Hindlimb muscle (tissue), 1 donor: ENCODE results near the gene PEX14. TPM values are rescaled to one million over a fixed set of nuclear protein-coding genes. Genes with fewer than 3 reads are reported as not detected.
A peak's percentile ranks its signal among the peaks of the same experiment; 100 is the strongest.

ENCODE experiments used
- DNase-seq: peaks from one replicate; pipeline ENCODE4 v3.0.0-alpha.2; 2013
- polyA plus RNA-seq: library from polyadenylated mRNA; unstranded; fragments of 120-200 nt; gene quantifications from one replicate; pipeline ENCODE4 v1.2.1, GENCODE V29; 2013; ENCODE audit not compliant: insufficient read length

PEX14 gene
- polyA plus RNA-seq, 1 donor, result 16.6 TPM

DNA sequence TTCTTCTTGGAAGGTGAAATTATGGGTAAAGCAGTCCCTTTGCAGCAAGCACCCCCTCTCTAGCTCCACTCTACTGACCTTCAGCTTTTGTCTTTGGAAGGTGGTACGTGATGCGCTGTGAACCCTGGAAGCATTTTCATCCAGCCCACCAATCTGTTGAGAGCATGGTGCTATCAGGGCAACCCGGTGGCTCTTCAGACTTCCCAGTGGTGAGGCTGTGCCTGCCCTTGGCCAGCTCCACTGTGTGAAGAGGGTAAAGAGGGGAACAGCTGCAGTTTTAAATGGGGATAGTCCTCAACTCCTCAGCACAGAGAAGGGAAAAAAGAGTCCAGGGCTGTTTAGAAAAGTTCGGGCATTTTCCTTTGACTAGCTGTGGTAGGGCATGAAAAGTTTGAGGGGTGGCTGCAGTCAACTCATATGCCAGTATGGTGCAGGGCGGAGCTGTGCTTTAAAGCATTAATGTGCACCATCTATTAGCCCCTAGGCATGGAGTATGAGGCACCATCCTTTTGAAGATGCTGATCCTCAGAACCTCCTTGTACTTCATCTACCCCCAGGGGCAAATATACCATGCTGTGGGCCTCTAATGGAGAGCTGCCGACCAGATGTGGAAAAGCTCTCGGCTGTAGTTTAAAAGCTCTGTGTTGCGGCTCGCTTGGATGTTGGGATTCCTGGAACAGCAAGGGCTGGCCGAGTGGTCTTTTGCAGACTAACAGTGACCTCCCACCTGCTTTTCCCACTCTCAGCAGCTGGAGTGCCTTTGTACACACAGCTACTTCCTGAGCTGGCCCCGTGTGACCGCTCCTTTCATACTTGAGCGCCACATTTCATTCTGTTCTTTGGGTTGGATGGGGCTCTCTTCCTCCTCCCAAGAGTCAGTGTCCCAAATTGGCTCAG lies 123.0 kb downstream of the PEX14 start:
- no peak for DNase-seq

- peak; percentile 11 for DNase-seq
Observed at GRCh38 chr1:10598389-10598702, 123.6 kb downstream of the PEX14 start.

DNA sequence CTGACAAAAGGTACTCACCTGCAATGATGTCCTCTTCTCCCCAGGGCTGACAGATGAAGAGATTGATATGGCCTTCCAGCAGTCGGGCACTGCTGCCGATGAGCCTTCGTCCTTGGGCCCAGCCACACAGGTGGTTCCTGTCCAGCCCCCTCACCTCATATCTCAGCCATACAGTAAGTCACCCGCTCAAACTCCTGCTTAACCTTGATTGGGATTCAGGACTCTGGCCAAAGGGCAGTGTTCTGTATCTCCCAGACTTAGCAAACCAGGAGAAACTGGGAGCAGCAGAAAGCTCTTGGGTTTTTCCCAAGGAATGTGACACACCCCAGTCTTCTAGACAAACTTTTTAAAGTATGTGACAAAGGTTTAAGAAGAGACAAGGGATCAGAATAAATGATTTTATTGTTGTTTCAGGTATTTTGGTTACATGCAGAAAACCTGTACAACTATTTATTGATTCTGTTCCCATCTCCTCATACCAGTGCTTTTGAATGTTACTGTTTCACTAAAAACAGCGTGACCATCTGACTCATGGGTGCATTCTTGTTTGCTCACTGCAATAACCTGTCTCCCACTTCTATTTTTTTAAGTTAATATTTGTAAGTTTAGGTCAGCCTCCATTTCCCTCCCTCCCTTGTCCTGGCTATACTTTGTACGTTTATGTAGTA lies 124.6 kb downstream of the PEX14 start:
- no peak for DNase-seq

DNA sequence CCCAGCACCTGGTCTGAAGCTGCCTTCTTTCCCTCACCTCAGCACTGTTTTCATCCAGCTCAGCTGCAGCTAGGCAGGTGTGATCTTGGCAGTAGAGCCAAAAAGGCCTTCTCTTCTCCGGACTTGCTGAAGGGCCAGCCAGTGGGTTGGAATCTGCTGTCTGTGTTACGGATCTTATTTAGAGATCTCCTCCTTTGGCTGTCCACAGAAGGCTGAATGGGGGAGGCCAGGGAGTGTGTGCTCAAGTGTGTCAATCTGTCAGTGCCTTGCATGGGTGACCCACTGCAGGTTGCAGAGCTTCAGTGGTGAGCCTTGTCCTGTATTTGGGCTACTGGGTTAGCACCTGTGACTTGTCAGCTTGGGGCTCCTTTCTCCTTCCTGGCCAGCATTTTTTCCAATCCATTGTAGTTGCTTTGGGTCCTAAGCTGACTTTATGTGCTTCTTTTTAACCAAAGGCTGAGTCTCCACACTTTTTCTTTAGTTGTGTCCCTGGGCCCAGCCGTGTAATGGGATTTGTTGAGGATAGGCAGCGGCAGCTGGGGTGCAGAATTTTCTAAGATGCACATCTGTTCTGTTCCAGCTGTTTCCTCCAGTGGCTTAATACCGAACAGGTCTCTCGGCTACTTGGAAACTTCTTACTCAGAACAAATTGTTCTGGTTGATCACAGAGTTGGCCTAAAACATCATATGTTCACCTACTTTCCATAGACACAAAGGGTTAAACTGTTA lies 126.8 kb downstream of the PEX14 start:
- DNase-seq, result no peak

DNA sequence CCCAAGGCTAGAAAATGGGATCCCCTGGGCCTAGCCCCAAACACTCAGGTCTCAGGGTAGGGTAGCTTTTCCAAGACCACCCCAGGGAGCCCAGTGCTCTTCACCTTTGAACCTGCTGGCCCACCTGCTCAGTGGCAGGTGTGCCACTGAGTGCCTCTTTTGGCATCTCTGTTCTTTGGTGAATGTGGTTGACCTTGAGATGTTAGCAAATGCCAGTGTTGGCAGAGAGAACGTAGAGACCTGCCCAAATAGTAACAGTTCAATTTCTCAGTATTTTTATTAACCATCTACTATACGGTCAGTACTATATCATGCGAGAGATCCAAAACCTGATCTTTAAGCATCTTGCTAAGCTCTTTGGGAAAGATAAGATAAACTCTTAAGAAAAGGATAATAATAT lies 128.2 kb downstream of the PEX14 start:
- no peak for DNase-seq

GRCh38 chr1:10604966-10605365 lies 130.2 kb downstream of the PEX14 start:
- DNase-seq, result no peak

DNA sequence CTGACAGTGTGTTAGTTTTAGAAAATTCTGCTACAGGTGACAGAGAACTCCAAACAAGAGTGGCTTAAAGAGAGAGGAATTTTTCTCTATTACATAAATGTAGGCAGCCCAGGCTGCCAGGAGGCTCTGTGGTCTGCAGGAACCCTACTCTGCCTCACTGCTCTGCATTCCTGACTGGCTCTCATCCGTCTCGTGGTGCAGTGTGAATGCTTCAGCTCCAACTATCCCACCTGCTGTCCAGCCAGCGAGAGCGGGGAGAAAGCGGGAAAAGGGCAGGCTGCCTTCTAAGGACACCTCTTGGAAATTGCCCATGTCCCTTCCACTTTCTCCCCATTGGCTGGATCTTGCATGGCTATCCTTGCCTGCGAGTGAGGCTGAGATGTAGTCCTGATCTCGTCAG lies 131.3 kb downstream of the PEX14 start:
- no peak for DNase-seq

DNA sequence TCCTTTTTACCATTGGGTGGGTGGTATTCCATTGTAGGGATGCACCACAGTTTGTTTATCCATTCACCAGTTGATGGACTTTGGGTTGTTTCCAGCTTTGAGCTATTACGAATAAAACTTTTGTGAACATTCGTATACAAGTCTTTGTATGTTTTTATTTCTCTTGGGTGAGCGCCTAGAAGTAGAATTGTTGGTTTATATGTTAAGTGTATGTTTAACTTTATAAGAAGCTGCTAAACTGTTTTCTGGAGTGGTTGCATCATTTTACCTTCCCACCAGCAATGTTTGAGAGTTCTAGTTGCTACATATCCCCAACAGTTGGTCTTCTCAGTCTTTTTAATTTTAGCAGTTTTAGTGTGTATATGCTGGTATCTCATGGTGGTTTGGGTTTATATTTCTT lies 132.5 kb downstream of the PEX14 start:
- no peak for DNase-seq

DNA sequence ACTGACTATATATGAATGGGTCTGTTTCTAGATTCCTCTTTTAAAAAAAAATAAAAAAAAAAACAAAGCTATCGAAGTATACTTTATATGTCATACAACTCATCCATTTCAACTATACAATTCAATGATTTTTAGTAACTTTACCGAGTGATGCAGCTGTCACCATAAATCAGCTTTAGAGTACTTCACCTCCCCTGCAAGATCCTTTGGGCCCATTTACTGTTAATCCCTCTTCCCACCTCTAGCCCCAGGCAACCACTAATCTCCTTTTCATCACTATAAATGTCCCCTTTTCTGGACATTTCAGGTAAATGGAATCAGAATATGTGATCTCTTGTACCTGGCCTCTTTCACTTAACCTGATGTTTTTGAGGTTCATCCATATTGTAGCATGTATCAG lies 133.9 kb downstream of the PEX14 start:
- no peak for DNase-seq

GRCh38 chr1:10610901-10611600 lies 136.3 kb downstream of the PEX14 start:
- DNase-seq, result no peak

DNA sequence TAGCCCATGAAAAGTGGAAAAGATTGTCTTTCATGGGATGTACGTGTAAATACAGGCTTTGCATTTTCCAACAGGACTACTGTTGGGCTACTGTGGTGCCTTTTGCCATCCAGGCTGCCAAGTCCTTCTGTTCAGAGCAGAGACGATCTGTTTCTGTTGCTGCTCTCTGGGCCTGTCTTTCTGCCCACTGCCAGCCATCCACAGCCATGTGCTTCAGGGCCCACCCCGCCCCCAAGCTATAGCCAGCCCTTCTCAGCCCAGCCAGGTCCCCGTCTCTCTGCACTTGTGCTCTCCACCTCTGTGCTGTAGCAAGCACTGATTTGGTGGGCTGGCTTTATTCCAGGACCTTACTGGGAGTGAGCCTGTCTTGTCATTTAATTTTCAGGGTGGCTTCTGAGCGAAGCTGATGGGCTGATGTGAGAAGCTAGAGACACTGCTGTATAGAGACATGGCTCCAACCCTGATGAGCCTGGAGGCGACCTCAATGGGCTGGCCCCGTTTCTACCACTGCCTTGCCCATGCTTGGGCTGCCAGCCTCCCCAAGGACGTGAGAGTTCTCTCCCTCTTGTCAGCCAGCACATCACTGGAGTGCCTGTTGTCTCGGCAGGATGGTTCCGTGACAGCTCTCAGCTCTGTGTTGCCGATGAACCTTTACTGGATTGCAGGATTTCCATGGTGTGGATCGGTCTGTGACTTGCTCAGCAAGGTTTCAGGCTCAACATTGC lies 137.8 kb downstream of the PEX14 start:
- no peak for DNase-seq

DNA sequence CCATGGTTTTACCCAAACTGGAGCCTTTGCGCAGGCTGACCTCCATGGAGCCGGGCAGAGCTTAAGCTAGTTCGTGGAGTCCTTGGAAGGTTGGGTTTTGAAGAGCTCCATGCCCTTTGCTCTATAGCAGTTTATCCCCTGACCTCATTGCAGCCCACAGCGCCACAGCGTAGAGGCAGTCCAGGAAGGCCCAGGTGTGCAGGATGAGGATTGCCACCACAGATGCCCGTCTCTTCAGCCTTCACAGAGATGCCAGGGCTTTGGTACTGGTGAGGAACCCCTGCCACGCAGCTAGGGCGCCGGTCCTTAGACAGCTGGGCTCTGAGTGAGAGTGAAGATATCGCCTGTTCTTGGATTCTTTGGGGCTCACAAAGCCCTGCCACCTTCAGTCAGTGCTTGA lies 138.6 kb downstream of the PEX14 start:
- DNase-seq, result no peak

- no peak for DNase-seq
Observed at GRCh38 chr1:10613861-10614260, 139.1 kb downstream of the PEX14 start.

DNA sequence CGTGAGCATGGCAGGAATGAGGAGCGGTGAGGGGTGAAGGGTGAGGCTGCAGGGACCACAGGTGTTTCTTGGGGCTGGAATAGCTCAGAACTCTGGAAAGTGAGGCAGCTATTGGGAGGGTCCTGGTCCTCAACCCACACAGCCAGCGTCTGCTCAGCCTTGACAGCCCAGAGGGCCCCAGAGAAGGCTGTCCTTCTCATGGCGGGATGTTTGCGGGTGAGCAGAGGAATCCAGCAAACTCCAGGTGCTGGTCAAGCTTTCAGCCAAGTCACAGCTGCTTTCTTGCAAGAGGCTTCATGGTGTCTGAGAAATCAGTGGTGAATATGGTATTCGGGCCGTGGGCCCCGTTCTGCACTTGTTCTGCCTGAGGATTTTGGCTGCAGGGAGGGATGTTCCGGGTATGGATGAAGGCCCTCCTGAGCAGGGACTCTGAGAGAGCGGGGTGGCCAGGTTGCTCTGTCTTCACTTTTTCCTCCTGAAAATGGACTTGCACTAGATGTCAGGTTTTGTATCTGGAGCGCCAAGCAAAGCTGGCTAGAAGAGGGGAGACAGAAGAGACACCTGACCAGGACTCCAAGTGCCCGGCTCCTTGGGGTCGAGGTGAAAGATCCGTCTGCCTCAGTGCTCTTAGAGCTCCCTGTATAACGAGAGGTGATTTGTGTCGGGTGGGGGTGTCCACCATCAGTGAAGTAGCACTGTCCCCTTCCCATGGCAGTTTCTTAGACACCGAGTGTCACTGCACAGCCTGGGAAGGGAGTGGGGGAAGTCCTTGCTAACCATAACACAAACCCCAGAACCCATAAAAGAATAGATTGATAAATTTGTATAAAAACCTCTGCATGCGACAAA lies 139.9 kb downstream of the PEX14 start:
- no peak for DNase-seq

DNA sequence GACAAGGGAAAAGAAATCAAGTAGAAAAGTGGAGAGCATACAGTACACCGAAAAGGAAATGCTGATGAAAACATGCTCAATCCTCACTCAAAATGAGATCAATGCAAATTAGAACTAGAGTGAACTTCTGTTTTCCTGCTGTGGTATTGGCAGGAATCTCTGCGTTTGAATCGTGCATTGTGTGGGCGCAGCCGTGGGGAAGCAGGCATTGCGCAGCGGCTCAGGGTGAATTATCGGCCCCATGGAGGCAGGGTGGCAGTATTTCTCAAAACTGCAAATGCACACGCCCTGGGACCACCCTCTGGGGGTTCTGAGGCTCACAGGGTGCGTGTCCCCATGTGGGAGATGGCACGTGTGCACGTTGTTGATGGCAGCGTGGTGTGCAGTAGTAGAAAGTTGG lies 140.6 kb downstream of the PEX14 start:
- no peak for DNase-seq

GRCh38 chr1:10615932-10616671 lies 141.4 kb downstream of the PEX14 start:
- no peak for DNase-seq

DNA sequence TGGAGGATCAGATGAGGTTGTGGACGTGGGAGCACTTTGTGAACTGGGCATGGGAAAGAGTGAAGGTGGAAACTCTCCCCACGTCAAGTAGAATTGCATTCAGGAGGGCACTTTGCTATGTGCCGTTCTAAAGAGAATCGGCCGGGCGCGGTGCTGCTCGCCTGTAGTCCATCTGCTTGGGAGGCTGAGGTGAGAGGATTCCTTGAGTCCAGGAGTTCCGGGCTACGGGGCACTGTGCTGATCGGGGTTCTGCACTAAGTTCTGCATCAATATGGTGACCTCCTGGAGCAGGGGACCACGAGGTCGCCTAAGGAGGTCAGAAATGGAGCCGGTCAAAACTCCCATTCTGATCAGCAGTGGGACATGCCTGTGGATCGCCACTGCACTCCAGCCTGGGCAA lies 141.9 kb downstream of the PEX14 start:
- DNase-seq, result no peak

DNA sequence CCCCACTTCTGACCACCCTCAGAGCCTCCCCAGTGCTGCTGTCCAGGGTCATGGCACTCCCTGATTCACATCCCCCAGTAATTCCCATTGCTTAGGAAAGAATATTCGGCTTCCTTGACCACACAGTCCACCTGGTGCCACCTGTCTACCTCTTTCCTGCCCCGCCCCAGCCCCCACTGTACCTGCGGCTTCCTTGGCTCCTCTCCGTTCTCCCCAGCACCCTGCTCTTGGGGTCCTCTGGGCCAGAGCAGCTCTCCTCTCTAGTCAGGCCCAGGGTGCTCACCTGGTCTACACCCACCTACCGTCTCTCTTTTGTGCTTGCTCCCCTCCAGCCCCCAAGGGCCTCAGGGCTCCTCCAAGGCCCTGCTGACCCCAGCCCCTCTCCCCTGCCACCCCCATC lies 142.6 kb downstream of the PEX14 start:
- no peak for DNase-seq

DNA sequence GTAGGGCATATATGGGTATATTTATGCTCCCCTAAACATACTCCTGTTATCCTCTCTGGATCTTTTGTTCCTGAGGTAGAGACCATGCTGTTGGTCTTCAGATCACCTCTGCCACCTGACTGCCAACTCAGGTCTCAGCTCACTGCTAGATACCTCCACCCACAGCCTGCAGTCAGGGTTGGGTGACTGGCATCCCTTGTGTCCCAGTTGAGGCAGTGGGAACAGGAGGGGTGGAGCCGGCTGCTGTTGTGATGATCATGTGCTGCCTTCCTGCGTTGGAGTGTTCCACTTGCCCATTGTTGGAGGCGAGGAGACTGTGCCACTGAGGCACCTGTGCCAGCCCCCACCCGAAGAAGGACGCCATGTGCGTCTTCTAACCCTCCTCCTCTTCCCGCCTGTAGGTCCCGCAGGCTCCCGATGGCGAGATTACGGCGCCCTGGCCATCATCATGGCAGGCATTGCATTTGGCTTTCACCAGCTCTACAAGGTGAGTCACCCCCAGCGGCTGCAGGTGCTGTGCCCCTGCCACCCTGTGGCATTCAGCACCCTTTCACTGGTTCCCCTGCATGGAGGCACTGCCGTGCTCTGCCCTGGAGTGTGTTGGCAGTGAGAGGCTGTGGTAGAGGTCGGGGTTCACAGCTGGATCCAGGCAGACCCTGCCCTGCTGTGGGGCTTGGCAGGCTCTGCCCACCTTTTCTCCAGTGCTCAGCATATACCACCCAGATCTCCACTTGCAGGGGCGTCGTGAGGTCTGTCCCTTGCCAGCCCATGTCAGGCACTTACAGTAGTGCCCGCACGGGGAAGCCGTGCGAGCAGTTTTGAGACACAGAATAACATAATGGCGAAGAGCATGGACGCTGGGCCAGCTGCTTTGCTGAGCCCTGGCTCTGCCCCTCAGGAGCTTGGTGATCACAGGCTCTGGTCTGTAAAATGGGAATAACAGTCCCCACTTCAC lies 143.5 kb downstream of the PEX14 start:
- DNase-seq, result no peak
